NCI-H526 (cell line): ENCODE data around the gene MOSPD2.

Experiments
- DNase-seq, 2 experiments: peaks; one replicate each; lab custom pipeline; 2025; lab: John Stamatoyannopoulos, UW

Gene MOSPD2

GRCh38 chrX:14872851-14873675 is at the start of gene MOSPD2, which contains the start of gene FANCB:
Gene MOSPD2 (plus strand): TSS chrX:14873421. CDS start chrX:14873529, 108 bp downstream.
Gene FANCB (minus strand): TSS chrX:14873069. CDS start chrX:14865510, 7,559 bp downstream.
- peak; percentile 97 to 99 for DNase-seq

- DNase-seq: no peak
Observed at GRCh38 chrX:14825851-14826250, 47.4 kb upstream of the MOSPD2 start.

DNA sequence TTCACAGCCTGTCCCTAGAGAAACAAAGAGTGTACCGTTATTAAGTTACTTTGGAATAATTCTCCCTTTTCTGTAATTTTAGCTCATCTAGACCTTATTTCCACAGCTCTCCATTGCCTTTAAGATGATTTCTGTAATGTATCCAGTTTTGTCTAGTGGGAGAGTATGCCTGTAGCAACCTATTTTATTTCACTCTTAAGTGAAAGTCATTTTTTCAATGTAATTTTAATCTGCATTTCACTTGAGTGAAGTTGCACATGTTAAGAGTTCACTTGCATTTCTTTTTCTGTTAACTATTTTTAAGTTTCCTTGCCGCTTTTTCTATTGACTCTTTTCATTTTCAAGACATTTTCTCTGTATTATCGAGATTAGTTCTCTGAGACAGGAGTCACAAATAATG is 46.9 kb upstream of the MOSPD2 start:
- DNase-seq: no peak

- DNase-seq: no peak
Observed at GRCh38 chrX:14829643-14830042, 43.6 kb upstream of the MOSPD2 start.

DNA sequence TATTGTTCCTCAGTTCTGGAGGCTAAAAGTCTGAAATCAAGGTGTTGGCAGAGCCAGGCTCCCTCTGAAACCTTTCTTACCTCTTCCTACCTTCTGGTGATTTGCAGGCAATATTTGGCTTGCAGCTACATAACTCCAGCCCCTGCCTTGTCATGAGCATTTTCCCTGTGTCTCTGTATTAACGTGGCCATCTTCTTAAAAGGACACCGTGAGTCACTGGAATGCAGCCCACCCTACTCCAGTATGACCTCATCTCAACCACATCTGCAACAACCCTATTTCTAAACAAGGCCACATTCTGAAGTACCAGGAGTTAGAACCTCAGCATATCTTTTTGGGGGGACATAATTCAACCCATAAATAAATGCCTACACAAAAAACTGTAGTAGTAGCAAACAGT is 41.1 kb upstream of the MOSPD2 start:
- no peak for DNase-seq

GRCh38 chrX:14832586-14832985 is 40.6 kb upstream of the MOSPD2 start:
- no peak for DNase-seq

- no peak for DNase-seq
Observed at GRCh38 chrX:14837155-14837554, 36.1 kb upstream of the MOSPD2 start.

- no peak for DNase-seq
Observed at GRCh38 chrX:14843666-14844065, 29.6 kb upstream of the MOSPD2 start.

- no peak for DNase-seq
Observed at GRCh38 chrX:14851526-14851925, 21.7 kb upstream of the MOSPD2 start.

DNA sequence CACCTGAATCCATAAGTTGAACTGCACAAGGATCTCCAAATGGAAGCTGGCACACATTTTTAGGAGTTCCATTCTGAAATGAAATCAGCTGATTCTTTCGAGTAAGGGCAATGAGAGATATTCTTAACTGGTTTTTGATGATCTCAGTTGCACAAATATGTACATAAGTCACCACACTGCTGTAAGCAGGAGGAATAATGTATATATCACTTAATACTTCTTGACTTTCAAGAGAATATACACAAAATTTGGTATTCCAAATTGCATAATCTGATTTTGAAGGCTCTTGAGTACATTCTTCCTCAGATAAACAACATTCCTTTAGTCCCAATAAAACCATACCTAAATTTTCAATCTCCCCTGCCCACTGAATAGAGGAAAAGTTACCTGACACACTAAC is 8.6 kb upstream of the MOSPD2 start:
- no peak for DNase-seq

GRCh38 chrX:14865201-14865600 is 8.0 kb upstream of the MOSPD2 start:
- peak in 1 of 2 experiments; percentile 5 for DNase-seq

DNA sequence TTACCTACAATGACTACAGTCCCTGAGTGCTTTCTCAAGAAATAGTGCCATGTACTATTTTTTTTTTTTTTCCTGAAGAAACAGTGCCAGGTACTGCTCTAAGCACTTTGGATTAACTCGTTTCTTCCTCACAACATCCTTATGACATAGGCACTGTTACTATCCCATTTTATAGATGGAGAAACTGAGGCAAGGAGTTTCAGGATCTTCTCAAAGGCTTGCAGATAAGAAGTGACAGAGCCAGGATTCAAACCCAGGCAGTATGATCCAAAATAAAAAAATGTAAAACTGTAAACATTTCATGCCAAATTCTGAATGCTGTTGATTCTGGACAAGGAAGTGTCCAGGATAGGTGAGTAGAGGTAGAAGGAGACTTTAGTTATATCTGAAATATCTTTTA is 1.5 kb upstream of the MOSPD2 start:
- DNase-seq: no peak

GRCh38 chrX:14872355-14872754 is 866 bp upstream of the MOSPD2 start:
- DNase-seq: peak in 1 of 2 experiments; percentile 27

DNA sequence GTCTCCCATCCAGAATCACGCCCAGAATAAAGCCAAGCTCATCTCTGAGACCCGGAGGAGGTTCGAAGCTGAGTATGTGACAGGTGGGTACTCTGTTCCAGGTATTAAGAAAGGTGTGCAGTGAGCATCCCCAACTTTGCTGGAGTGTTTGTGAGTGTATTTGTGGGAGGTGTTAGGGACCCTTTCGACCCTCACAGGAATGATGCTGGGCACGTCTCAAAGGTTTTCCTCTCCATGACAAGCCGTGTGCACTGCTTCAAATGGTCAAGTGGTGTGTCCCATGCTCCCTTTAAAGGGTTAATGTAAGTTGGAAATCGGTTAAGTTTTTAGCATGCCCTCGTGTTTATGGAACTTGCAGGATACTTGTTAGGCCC is 442 bp downstream of the MOSPD2 start:
- DNase-seq: no peak

- DNase-seq: no peak
Observed at GRCh38 chrX:14875624-14876023, 2.4 kb downstream of the MOSPD2 start.

DNA sequence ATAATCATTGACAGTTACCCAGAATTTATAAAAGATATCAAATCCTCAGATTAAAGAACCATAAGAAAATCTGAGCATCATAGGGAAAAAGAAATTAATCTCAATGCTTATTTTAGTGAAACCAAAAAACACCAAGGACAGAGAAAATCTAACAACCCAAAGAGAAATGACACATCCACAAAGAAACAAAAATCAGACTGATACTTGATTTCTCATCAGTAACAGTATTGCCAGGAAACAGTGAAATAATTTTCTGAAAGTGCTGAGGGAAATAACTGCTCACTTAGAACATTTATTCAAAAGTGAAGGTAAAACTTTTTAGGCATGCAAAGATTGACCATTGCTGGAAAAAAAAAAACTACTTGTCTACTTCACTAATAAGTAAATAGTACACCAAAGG is 10.6 kb downstream of the MOSPD2 start:
- DNase-seq: no peak

- no peak for DNase-seq
Observed at GRCh38 chrX:14884714-14885113, 11.5 kb downstream of the MOSPD2 start.

DNA sequence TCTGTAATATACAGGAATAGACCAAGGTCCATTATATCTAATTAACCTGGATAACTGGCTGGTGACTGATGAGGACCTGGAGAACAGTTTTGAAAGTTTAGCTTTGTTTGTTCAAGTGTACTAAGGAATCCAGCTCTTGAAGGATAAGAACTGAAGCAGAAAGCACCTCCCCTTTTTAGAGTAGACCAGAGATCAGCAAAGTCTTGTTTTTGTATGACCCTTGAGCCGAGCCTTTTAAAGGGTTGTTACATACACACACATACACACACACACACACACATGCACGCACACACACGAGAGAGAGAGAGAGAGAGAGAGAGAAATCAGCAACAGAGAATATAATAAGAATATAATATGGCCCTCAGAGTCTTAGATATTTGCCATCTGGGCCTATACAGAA is 13.0 kb downstream of the MOSPD2 start:
- DNase-seq: no peak

GRCh38 chrX:14896273-14896672 is 23.1 kb downstream of the MOSPD2 start:
- DNase-seq: no peak

DNA sequence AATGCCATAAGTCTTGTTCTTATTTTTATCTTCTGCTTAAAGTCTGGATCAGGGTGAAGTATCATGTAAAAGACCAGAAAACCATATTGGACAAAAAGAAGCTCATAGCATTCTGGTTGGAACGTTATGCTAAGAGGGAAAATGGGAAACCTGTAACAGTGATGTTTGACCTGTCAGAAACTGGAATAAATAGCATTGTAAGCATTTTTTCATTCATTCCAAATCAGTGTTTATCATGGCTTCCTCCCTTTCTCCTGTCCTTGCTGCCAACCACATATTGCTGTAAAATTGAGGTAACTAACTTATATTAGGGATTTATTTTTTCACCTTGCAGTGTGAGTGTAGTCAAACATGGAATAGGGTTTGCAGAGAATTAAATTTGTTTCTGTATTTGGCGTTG is 23.8 kb downstream of the MOSPD2 start:
- no peak for DNase-seq

DNA sequence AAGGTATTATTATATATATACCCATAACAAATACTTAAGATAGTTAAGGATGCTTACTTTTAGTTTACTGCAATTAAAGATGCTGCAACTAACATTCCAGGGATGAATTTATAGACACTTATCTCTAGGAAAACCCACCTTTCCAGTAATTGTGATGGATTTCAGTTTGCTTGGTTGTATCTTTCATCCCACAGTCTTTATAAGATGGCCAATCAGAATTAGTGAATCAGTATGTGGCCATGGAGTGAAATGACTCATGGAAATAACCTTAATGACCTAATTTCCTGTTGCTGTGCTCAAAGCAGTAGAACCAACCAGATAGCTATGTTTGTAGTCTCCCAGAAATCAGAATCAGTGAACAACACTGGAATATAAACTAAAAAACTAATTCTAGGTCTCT is 26.4 kb downstream of the MOSPD2 start:
- DNase-seq: no peak

GRCh38 chrX:14902537-14902936 is 29.3 kb downstream of the MOSPD2 start:
- no peak for DNase-seq

- DNase-seq: no peak
Observed at GRCh38 chrX:14903891-14904290, 30.7 kb downstream of the MOSPD2 start.

DNA sequence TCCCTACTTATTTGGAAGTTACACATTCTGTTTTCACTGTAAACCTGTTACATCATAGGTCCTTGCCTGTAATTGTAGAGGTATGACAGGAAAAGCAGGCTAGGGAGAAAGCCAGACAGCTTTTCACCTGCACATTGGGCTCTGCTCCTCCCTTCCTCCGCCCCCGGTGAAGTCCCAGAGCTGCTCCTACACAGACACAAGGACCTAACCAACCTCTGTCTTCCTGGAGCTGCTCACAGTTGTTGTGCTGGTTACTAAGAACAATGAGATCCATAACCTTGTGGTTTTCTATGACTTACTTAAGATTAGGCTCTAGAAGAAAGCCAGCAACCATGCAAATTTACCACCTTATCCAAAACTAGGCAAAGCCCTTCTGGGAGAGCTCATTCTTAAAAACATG is 40.0 kb downstream of the MOSPD2 start:
- DNase-seq: no peak
